GM10266 (cell line): ENCODE results near the gene ATP6V0E1.

ENCODE experiments used
- DNase-seq: peaks from one replicate; pipeline ENCODE4 v3.0.0; 2012; ENCODE audit errors: extremely low spot score
- TF ChIP-seq, protein P1 (sequence below): IDR thresholded peaks from 2 replicates; pipeline ENCODE4 v1.5.1; 2012; ENCODE audit warnings: mild to moderate bottlenecking, low read depth; ENCODE audit not compliant: control insufficient read depth, insufficient read depth; ENCODE audit errors: missing control alignments

Gene ATP6V0E1

DNA sequence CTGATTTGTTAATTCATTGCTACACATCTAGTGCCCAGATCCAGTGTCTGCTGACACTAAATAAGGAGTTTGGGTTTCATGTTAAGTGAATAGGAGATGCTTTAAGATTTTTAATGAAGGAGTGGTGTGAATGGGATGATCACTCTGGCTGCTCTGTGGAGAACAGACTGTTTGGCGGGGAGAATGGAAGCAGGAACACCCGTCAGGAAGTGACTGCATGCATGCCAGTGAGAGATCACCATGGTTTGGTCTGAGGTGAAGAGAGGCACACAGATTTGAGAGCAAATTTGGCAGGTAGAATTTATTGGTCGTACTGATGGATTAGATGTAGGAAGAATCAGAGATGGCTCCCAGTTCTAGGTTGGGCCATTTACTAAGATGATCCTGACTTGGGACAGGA lies 19.8 kb downstream of the ATP6V0E1 start:
- DNase-seq, result no peak
- TF ChIP-seq, protein P1, sequence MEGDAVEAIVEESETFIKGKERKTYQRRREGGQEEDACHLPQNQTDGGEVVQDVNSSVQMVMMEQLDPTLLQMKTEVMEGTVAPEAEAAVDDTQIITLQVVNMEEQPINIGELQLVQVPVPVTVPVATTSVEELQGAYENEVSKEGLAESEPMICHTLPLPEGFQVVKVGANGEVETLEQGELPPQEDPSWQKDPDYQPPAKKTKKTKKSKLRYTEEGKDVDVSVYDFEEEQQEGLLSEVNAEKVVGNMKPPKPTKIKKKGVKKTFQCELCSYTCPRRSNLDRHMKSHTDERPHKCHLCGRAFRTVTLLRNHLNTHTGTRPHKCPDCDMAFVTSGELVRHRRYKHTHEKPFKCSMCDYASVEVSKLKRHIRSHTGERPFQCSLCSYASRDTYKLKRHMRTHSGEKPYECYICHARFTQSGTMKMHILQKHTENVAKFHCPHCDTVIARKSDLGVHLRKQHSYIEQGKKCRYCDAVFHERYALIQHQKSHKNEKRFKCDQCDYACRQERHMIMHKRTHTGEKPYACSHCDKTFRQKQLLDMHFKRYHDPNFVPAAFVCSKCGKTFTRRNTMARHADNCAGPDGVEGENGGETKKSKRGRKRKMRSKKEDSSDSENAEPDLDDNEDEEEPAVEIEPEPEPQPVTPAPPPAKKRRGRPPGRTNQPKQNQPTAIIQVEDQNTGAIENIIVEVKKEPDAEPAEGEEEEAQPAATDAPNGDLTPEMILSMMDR, result no peak

DNA sequence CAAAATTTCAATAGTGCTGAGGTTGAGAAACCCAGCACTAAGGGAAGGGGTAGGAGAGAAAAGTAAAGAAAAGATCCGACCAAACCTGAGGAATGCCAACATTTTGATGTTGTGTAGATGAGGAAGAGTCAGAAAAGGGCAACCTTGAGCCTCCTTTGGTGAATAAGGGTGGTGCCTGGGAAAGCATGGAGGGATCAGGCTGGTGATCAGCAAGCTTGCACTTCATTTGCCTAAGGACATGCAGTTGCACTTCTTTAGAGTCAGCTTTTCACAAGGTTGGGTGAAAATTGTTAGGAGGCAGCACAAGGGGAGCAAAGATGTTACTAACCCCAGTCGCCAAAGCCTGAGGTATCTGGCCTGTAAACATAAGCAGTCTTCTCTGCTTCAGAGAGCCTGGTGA lies 20.4 kb downstream of the ATP6V0E1 start:
- no peak for DNase-seq
- TF ChIP-seq, protein P1, result no peak

DNA sequence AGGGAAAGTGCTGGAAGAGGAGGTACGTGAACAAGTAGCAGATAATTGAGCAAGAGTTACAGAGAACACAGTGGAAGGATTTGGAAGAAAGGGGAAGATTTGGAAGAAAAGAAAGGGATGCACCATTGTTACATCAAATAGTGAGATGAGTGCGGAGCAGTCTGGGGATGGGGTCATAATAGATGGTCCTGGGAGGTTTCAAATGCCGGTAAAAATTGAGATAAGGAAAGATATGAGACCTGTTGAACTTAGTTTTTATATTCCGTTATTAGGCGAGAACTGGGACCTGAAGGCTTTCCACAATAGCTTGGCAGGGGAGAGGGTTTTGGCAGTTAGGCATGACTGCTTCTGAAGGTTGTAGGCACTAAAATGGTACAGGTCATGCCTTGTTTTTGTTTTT lies 20.9 kb downstream of the ATP6V0E1 start:
- no peak for DNase-seq
- TF ChIP-seq, protein P1, result no peak

DNA sequence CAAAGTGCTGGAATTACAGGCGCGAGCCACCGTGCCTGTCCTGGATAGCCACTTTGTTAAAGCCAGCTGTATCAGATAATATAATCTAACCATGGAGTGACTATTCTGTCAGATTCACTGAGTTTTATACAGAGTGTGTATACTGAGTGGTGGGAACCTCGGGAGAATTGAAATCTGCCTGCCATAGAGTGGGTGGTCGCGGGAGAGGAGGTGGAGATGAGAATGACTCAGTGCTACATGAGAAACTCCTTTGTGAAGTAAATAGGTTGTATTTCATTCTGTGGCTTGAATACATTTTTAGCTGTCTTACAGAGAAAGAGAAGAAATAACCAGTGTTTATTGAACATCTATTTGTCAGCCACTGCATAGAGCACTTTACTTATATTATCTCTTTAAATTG lies 26.4 kb downstream of the ATP6V0E1 start:
- TF ChIP-seq, protein P1, result no peak
- DNase-seq, result no peak

DNA sequence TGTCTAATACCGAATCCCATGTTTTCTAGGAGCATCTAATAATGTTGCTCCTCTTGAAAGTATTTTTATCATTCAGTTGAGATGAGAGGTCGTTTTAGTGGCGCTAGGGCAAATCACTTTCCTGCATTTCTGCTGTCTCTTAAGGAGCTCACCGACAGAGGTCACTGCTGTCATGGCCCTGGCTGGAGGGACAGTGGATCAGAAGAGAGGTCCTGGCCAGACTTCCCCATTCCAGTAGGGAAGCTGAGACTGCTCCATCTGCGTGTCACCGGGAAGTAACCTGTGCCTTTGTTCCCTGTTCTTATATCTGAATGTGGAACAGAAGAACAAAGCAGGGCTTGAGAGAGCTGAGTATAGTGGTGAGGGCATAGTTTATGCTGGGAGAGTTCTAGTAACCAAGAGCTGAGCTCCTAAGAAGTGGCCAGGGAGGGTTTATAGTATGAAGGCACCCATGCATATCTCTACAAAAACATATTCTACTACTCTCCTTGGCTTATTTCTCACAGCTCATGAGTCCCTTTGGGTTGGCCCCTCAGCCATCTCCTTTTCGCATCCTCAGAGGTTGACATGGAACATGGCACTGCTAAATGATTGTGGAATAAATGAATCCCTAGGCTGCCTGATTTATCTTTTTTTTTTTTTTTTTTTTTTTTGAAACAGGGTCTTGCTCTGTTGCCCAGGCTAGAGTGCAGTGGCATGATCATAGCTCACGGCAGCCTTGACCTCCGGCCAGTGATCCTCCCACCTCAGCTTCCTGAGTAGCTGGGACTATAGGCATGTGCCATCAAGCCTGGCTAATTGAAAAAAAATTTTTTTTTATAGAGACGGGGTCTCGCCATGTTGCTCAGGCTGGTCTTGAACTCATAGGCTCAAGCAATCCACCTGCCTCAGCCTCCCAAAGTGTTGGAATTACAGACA lies 27.2 kb downstream of the ATP6V0E1 start:
- no peak for DNase-seq
- TF ChIP-seq, protein P1, result no peak

DNA sequence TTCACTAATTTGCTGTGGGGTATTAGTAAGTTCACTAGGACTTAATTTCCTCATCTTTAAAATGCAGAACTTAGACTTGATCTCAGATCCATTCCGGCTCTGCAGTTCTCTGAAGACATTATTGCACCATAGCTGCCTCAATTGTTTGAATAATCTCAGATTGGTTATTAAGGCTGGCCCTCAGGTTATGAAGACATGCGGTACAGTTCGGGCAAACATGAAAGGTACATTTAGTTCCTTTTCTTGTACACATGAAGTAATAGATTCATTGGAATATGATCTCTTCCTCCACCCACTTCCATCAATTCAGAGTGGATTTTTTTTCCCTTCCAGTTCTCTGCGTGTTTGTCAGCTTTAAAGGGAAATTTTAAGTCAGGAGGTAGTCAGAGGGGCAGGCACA lies 28.0 kb downstream of the ATP6V0E1 start:
- DNase-seq, result no peak
- TF ChIP-seq, protein P1, result no peak

DNA sequence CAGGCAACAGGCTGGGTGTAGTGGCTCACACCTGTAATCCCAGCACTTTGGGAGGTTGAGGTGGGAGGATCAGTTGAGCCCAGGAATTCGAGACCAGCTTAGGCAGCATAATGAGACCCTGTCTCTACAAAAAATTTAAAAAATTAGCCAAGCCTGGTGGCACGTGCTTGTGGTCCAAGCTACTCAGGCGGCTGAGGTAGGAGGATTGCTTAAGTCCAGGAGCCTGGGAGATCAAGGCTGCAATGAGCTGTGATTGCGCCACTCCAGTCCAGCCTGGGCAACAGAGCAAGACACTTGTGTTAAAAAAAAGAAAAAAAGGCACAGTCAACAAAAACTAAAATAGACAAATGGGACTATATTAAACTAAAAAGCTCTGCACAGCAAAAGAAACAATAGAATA lies 29.3 kb downstream of the ATP6V0E1 start:
- TF ChIP-seq, protein P1, result no peak
- no peak for DNase-seq
